Activated T-helper 9 cell treated with anti-CD3 and anti-CD28 coated beads, Interleukin-2, amount 50 U/mL, for 16 hours (primary cell): ENCODE results near the gene DRAXIN.
A peak's percentile ranks its signal among the peaks of the same experiment; 100 is the strongest.

Experiments
- DNase-seq: peaks from one replicate; pipeline ENCODE4 v3.0.0-alpha.2; 2020; ENCODE audit warnings: low read depth

DRAXIN gene, protein sequence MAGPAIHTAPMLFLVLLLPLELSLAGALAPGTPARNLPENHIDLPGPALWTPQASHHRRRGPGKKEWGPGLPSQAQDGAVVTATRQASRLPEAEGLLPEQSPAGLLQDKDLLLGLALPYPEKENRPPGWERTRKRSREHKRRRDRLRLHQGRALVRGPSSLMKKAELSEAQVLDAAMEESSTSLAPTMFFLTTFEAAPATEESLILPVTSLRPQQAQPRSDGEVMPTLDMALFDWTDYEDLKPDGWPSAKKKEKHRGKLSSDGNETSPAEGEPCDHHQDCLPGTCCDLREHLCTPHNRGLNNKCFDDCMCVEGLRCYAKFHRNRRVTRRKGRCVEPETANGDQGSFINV

GRCh38 chr1:11691302-11691914 is at the start of gene DRAXIN:
DRAXIN (plus strand) TSS chr1:11691710; CDS start chr1:11706259, 14,549 bp downstream.
- DNase-seq = no peak

- no peak for DNase-seq
These were observed 49.7 kb upstream of the DRAXIN start for GRCh38 chr1:11641776-11642305.

DNA sequence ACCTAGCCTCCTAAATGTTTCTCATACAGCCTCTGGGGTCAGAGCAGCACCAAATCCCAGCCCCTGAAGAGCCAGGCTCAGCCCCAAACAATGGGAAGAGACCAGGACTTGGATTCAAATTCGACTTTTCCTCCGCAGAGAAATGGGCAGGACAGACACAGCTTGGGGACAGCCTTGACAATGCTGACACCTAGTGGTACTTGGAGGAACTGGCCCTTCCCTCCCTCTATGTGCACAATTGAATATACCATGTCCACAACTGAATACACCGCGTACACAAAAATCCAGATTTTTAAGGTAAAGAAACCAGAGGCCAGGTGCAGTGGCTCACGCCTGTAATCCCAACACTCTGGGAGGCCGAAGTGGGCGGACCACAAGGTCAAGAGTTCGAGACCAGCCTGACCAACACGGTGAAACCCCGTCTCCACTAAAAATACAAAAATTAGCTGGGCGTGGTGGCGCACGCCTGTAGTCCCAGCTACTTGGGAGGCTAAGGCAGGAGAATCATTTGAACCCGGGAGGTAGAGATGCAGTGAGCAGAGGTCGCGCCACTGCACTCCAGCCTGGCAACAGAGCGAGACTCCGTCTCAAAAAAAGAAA is 49.0 kb upstream of the DRAXIN start:
- peak; percentile 52 for DNase-seq

DNA sequence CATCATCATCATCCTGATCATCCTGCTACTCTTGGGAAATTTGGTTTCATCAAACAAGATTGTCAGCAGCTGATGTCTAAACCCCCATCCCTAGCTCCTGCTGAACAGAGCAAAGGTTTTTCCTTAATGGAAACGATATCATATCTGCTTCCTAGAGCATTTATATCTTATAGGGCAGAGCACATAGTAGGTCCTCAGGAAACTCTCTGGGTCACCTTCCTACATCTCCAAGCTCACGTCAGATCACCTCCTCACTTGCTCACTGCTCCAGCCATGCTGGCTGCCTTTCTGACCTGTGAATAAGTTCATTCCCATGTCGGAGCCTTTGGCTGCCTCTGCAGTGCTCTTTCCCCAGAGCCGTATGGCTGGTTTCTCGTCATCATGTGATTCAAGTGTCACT is 47.7 kb upstream of the DRAXIN start:
- no peak for DNase-seq

- DNase-seq = no peak
These were observed 46.2 kb upstream of the DRAXIN start for GRCh38 chr1:11645270-11645669.

GRCh38 chr1:11645670-11646265 is 45.7 kb upstream of the DRAXIN start:
- DNase-seq = peak; percentile 68

- no peak for DNase-seq
These were observed 45.2 kb upstream of the DRAXIN start for GRCh38 chr1:11646317-11646716.

DNA sequence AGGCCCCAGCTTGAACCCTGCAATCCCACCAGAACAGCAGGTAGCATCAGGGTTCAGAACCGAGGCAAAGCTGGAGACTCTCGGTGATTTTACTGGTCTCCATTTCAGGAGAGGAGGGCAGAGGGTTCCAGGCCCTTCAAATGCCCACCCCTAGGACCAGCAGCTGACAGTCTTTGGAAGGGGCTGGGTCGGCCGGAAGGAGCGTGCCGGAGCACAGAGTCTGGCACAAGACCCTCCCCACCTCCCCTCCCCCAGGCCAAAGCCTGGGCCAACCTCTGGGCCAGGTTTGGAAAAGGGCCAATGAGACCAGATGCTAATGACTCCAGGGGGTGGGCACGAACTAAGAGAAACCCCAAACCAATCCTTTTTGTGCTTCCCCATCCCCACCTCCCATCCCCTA is 44.2 kb upstream of the DRAXIN start:
- no peak for DNase-seq

DNA sequence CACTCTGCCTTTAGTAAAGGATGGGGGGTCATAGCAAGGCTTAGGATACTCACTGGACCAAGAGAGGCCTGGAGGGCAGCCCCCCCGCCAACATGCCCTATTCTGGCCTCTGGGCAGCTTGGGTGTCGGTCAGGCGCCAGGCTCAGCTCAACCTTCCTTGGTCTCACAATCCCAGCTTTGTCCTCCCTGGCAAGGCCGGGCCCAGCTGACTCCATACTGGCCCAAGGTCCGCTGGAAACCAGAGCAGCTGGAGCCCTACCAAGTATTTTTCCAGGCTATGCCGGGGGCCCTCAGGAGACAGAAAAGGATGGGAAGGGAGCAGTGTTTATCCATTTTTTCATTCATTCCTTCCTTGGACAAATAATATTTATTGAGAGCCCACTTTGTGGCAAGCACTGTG is 43.5 kb upstream of the DRAXIN start:
- DNase-seq = no peak

- DNase-seq = peak; percentile 25
These were observed 42.8 kb upstream of the DRAXIN start for GRCh38 chr1:11648732-11649158.

DNA sequence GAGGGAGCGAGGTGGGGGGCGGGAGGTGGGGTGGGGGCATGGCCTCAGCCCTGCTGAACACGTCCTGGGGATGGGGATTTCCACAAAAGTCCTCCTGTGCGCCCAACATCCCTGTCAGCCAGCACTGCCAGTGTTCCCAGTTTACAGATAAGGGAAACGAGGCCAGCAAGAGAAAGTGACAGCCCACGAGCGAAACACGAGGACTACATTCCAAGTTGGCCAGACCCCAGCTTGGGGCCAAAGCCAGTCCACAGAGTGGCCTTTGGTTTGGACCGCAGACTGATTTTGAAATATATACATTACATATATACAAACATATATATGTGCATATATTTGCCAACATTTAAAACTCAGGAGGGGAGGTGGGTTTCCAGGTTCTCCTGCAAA is 42.3 kb upstream of the DRAXIN start:
- DNase-seq = no peak

- DNase-seq = no peak
These were observed 41.7 kb upstream of the DRAXIN start for GRCh38 chr1:11649624-11650330.

DNA sequence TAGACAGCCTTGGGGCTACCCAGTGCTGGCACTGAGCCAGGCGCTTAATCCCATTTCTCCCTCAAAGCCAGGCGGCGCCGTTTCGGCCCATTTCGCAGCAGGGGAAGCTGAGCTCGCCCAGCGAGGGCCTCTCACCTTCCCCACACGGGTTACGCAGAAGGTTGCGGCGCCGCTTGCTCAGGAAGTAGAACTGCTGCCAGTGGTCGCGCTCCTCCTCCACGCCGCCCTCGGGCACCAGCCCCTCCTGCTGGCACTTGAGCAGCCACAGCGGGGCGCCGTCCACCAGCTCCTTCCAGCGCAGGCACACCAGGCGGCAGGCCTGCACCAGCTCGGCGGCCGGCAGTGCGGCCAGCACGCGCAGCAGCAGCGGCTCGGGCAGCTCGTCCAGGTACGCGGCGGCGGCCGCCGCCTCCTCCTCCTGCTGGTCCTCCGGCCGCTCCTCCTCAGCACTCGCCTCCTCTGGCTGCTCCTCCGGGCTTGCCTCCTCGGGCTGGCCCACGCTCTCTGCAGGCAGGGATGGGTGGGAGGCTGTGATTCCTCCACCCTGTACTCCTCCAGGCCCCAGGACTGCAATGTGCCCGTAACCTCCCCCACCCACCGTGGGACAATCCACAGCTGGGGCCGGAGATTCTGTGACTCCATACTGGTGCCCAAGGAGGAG is 41.0 kb upstream of the DRAXIN start:
- DNase-seq = peak; percentile 69

GRCh38 chr1:11651017-11651416 is 40.5 kb upstream of the DRAXIN start:
- no peak for DNase-seq

DNA sequence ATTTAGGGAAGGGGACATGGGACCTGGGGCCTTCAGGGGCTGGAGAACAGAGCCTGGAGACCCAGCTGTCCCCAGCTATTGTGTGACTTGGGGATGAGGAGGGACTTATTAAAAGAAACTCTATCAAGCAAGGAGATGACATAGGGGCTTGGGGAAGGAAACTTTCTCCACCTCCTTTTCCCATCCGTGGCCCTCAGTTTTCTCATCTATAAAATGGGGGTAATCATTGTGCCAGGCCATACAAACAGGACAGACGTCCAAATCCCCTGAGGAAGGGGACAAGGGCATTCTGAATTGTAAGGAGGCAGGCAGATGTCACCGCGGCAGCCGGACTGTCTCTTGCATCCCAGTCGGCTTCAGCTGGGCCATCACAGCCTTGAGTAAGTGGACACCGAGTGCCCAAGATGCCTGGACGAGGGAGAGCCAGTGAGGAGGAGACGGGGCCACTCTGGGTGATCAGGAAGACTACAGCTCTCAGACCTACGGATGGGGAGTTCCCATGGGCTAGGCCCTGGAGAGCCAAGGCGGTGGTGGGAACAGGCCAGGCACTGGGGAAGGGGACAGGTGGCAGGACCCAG is 39.2 kb upstream of the DRAXIN start:
- no peak for DNase-seq

DNA sequence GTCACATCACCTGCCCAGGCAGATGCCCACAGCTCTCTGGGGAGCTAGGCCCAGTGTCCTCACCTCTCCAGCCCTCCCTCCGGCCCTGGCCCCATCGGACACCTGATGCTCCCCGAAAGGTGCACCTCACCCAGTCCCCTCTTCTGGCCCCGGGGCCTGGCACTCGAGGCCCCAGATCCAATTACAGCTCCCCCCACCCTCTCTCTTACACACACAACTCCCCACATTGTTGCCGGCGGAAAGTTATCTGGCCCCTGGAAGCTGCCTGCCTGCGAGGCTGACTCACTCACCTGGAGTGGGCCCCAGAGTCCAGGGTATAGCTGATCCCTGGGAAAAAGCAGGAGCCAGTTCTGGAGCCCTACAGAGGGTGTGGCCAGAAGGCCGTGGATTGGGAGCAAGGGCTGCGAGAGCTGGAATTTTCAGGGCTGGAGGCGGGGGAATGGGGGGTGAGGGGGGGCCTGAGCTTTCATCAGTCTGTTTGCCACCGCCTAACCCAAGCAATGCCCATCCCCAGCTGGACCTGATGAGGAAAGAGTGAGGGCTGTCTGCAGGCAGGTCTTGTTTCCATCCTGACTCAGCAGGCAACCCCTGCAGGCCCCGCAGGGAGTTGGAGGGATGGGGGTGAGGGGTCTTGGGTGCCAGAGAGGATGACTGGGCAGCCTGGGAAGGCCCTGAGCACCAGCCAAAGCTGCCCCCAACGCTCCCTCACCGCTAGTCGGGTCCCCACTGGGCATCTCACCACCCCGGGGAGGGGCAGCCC is 38.2 kb upstream of the DRAXIN start:
- DNase-seq = no peak

DNA sequence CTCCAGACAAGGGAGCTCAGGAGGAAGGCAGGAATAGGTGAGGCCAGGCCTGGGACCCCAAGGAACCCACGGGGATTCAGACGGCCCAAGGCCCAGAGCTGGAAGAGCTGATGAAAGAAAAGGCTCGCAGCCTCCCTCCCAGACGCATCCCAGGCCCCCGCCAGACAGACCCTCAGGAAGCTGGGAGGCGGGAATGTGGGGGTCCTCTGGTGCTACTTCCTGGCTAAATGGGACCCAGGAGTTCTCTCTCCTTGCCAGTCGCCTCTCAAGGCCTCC is 37.7 kb upstream of the DRAXIN start:
- no peak for DNase-seq

GRCh38 chr1:11654137-11654938 is 37.2 kb upstream of the DRAXIN start, which contains the start of the genes FBXO2 and FBXO44:
FBXO2 (minus strand) TSS chr1:11654429; CDS start chr1:11654340, 89 bp downstream.
FBXO44 (plus strand) TSS chr1:11654877; CDS start chr1:11655836, 959 bp downstream.
- DNase-seq = peak; percentile 59
